SHP77 (cell line): Measurements from ENCODE around the gene MAP3K3.

Source experiments
- DNase-seq, 2 experiments: peaks; one replicate each; lab custom pipeline; 2025; lab: John Stamatoyannopoulos, UW

Gene MAP3K3

DNA sequence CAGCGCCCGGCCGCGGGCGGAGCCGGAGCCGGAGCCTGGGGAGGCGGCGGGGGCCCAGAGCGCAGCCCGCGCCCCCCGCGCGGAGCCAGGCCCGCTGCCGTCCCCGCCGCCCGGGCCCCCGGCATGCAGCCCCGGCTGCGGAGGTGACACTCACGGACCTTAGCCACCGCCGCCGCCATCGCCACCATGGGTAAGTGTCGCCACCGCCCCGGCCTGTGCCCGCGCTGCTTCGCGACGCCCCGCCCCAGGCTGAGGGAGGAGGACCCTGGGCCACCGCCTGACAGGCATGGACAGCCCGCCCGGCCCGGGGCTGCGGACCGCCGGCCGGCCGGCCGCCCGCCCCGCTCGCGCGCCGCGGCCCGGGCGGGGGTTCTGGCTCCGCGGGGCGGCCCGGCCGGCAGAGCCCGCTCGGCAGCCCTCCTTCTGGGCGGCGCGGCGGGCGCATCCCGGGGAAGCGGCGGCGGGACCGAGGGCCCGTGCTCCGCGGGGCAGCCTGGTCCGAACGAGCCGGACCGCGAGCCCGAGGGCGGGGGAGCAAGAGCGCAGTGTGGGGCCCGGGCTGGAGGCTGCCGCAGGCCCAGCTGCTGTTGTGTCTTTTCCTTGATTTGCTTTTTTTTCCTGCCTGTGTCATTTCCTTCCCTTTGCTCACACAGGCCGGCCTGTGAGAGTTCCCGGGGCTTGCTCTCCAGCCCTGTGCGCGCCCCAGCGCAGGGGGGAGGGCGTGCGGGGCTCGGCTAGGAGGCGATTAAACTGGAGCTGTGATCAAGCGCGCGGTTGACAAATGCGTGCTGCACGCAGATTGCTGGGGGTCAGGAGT is 565 bp downstream of the MAP3K3 start:
- DNase-seq = peak; percentile 32 to 47

DNA sequence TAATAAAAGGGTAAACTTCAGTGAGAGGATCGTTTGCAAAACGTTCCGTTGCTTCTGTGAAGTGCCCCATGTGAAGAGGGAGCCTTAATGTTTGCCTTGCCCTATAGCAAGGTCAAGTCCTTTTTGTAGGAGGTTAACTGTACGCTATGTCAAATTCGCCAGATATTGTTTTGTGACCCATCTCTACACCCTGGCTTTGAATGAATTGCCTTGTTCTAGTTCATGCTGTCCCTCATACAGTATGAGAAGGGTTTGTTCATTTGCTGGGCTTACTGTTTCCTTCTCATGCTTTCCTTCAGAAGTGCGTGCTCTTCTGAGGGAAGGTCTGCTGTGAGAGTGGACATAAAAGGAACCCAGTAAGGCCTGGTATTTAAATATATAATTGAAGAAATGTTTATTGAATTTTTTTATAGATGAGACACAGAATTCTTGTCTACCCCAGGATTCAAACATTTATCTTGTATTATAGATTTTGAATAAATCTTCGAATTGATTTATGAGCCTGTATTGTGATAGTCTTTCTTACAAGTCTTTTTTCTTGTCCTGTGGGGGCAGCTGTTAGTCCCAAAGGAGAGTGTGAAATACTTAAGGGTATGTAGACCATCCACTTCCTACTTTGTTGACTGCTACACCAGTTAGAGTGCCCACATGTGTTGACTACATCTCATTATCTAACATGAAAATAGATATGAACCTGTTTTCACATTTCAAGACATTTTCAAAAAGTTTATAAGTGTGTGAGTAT is 1.7 kb downstream of the MAP3K3 start:
- no peak for DNase-seq

DNA sequence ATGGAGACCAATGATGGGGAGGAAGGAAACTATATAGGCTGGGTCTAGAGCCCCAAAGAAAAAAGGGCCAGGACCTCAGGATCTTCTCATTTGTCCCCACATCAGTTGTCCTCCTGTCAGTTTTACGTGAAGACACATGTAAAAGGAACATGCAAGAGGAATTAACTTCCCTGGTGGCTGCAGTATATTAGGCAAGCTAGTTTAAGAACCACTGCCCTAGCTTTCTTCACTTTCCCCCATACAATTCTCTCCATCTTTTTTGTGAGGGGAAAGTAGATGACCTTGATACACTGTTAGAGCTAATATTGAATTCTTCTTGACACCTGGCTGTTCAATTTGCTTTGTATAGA is 2.3 kb downstream of the MAP3K3 start:
- no peak for DNase-seq

DNA sequence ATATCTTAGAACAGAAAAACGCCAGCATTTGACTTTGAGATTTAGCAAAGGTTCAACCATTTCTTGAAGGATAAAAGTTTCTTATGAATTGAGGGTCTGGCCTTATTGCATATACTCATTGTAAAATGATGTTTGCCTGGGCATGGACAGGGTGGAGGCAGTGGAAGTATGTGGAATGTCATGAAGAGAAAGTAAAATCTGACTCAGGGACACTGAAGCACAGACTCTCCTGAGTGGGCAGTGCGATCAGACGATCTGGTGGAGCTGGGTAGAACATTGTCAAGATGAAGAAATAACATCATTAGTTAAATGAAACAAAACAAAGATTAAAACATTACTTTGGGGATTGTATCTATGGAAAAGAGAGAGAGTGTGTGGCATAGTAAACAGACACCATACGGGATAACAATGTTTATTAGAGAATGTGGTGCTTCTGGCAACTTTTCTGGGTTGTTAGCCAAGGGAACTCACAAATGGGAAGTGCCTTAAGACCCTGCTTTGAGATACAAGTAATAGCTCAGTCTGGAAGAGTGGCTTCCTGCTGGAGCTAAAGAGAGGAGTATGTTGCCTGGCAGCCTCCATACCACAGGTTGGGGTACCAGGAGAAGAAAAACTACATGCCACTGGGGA is 4.4 kb downstream of the MAP3K3 start:
- no peak for DNase-seq

DNA sequence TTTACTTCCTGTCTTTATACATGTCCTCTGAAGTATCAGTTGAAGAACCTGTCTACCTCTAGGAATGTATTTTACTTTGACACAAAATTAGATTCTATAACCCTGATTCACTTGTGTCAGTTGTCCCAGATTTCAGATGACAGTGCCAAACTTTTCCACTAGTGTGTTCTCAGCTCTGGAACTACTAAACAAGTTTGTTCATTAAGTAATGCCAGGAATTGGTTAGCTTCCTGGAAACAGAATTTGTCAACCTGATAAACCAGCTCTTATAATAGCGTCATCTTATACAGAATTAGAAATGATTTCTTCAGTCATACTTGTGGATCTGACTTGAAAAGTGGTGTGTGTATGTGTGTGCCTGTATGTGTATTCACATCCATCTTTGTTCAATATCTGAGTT is 7.4 kb downstream of the MAP3K3 start:
- no peak for DNase-seq

DNA sequence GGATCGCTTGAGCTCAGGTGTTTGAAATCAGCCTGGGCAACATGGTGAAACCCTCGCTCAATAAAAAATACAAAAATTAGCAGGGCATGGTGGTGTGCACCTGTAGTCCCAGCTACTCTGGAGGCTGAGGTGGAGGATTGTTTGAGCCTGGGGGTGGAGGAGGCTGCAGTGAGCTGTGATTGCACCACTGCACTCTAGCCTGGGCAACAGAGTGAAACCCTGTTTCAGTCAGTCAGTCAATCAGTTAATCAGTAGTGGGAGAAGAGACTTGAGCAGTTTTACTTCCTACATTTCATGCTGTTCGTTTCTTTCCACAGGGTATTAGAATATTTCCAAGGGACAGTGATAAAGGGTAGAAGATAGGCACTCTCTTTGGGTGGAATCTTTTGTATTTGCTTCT is 8.8 kb downstream of the MAP3K3 start:
- no peak for DNase-seq

DNA sequence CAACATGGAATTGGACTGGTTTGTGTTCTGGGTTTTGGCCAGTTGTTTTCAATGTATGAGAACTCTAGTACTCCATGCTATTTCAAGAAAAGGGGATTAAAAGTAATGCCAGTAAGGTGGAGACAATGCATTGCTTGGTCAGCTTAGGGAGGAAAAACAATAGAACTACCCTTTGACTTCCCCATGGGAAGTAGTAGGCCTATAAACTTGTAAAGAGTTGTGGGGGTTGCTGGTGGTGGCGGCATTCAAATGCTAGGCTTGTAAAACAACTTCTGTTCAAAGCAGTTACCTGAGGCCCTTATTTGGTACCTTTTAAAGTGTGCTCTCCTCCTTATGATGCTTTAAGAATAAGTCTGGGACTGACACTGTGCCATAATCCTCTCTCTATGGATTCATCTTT is 9.4 kb downstream of the MAP3K3 start:
- DNase-seq = no peak

DNA sequence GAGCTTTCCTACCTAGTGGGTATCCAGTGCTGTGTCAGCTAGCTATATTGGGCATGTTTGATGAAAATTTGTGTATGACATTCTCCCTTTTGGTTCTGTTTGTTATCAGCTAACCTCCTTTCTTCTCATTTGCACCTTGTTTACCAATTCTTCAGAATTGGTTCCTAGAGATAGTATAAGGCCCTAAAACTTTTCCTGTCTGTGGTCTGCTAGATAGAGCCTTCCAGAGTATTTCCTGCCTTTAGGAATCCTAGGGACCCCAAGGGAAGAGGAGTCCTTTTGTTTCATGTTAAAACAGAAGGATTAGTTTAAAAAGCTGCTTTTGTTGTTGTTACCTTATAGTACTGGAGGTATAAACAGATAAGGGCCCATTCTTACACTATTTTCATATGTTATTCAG is 11.5 kb downstream of the MAP3K3 start:
- DNase-seq = no peak

DNA sequence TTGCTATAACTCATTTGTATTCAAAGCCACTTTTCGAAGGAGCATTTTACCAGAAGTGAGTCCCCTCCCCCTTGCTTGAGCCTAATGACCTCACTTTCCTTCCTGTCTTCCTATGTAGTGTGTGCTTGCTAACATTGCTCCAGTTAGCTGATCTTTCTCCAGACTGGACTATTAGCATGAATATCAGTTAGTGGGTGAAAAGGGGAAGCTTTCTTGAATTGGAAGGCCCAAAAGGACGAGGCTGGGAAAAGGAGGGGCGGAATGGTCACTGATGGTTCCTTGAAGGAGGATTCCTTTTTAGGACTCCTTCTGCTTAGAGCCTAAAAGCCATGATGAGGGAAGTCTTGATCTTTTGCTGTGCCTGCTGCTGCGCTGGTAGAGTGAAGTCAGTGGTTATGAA is 11.9 kb downstream of the MAP3K3 start:
- DNase-seq = no peak

DNA sequence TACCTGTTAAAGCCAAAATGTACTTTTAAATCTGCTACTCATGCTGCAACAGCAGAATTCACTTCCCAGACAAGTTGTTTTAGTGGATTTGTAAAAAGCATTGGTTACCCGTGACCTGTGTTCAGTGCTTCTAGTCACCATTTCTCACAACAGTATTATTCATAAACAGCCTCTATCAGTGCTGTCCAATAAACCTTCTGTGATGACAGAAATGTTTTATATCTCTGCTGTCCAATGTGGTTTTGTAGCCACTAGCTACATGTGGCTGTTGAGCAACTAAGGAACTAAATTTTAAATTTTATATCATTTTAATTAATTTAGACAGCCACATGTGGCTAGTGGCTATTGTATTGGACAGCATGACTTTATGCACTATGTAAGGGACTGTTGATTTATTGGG is 12.6 kb downstream of the MAP3K3 start:
- no peak for DNase-seq

DNA sequence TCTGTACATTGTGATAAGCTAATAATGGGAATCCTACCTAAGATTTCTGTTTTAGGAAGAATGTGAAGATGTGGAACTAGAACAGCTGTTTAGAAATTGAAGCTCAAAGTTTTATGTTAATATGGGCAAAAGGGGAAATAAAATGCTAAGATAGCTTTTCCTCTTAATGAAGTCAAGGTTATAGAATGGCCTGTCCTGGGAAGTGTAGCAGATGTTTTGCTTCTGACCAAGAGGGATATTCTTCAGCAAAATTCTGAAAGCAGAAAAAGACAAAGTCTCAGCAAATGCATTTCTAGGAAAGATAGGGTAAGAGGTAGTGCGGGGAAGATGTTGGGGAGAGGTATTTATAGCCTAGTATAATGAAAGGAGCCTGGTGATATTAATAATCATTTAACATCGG is 13.1 kb downstream of the MAP3K3 start:
- no peak for DNase-seq

DNA sequence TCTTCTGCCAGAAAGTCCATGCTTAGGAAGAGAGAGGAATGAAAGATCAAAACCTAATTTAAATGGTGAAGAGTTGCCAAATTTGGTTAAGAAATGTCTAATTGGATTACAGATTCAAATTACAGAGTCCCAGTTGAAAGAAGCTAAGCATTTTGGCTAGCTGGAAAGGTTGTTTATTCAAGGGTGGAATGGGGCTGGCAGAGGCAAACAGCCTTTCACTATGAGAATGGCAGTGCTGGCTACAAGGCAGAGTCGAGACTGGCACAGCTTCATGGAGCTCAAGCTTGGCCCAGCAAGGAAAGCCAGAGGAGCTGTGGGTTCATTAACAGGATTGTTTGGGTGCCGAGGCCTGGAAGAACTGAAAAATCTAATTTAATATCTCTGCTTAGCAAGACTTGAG is 13.6 kb downstream of the MAP3K3 start:
- DNase-seq = no peak

DNA sequence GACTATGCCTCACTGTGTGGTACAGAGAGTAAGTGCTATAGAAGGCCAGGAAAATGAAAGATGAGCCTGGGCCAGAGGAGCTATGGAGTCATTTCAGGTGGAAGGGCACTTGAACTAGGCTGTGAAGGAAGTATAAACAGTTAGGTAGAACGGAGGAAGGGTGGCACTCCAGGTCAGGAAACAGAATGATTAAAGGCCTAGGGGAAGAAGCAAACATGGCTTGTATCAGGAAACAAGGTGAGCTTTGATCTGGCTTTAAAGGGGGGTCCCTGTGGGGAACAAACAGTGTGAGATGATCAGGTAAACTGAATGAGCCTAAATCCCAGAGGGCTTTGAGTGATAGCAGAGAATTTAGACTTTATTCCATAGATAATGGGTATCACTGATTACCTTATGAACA is 16.9 kb downstream of the MAP3K3 start:
- DNase-seq = no peak

DNA sequence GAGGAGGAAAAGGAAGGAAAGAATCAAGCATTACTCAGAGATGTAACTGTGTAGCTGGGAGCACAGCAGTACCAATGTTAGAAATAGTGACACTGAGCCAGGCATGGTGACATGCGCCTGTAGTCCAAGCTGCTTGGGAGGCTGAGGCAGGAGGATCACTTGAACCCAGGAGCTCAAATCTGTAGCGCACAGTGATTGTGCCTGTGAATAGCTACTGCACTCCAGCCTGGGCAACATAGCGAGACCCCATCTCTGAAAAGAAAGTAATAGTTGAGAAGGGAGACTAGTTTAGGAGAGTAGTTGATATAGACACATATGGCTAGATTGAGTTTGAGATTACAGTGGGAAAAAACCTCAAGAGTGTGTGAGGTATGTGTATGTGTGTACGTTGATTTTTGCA is 17.8 kb downstream of the MAP3K3 start:
- no peak for DNase-seq

DNA sequence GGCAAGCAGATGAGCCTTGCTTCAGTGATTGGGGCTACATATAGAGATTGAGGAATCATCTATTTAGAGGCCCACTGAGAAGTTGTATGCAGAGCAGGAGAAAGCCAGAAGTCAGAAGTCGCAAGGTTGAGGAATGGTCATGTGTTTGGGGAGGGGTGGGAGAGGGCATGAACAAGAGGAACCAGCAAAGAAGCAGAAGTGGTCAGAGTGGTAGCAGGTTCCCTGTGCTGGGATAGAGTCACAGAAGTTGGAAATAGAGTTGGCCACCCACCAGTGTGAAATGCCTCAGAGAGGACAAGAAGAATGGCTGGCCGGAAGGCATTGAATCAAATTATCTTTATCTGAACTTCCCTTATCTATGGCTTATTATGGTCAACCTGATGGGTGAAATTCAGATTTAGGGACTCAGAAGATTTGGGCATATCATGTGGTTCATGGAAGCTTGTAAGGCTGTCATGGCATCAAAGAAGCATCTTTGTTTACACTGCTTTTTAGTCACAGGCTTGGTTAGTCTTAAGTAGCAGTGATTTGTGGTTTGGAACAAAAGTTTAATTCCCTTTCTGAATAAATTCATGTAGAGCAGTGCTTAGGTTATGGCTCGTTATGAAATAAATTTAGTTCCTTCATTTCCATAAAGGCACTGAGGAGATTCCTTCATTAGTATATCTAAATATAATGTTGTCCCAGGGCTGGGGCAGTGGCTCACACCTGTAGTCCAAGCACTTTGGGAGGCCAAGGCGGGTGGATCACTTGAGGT is 19.7 kb downstream of the MAP3K3 start:
- DNase-seq = no peak

DNA sequence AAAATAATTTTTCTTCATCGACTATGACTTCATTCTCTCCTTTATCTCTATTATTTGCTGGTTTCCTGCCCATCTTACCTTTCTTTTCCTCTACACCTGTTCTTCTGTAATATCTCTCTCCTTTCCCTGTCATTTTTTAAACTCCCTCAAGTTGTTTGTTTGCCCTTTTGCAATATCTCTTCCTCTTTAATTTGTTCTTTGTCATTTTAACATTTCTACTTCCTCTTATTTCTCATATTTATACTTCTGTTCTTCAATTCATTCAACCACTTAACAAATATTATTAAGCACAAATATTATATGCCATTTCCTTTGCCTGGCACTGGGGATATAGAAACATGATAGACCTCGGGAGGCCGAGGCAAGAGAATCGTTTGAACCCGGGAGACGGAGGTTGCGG is 22.6 kb downstream of the MAP3K3 start:
- no peak for DNase-seq

DNA sequence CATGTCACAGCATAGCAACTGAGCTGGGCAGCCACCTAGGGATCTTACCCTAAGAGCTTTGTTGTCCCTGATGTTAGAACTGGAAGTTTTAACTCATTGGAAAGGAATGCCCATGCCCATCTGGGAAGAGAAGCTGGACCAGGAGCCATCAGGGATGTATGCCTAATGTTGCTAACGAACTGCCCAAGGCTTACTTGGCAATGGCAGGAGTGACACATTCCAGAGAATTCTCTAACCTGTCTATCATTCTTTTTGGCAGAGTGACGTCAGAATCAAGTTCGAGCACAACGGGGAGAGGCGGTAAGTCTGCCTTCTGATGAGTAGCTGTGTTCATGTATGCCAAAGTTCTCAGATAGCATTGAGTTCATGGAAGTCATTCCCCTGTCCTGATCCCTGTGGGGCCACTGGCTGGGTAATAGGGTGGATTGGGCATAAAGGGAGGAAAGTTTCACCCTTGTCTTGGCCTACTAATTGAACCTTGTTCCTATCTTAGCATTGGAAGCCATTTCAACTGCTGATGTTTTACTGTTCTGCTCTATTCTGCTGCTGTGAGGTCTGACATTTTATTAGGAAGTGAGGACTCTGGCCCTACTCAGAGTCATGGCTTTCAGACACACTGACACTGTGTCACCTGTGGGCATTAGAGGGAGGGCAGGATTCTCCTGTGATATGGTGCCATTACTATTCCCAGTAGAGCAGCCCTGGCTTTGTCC is 23.7 kb downstream of the MAP3K3 start:
- DNase-seq = no peak

DNA sequence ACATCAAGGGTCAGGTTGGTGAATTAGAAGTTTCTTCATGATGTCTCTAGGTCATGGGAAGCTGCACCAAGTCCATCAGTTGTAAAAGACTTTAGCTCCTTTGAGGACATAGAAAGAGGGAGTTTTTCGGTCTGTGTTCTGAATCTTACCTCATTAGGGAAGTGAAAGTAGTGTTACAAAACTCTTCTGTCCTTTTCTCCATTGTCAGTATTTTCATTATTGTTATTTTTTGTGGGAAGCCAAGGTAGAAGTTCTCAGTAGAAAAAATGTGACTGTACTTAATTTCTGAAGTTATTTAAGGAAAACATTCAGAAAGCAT is 24.2 kb downstream of the MAP3K3 start:
- DNase-seq = no peak

DNA sequence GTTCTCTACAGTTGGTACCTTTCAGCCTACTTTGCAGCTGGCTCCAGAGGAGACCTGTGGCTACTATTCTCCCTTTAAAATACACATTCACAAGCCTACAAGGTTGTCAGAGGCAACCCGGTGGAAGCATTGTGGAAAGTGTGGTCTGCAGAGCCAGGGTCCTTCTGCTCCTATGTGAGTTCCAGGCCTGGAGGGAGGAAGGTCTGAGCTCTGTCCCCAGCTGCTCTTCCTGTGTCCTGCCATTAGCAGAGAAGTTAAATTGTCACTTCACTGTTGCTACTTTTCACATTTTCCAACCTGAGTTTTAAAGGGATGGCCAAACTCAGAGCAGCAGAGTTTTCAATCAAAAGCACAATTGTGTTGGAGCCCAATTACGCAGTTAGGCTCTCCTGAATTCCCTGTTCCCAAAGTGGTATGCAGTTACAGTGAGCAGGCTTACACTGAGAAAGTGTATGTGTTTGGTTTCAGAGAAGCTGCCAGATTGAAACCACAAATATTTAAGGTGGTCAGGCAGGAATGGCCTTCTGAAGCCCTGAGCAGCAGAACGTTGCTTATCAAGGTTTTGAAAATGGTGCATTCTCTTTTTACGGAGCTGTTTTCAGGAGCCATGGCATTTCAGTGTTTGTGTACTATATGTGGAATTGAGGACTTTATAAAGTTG is 25.0 kb downstream of the MAP3K3 start:
- DNase-seq = no peak

DNA sequence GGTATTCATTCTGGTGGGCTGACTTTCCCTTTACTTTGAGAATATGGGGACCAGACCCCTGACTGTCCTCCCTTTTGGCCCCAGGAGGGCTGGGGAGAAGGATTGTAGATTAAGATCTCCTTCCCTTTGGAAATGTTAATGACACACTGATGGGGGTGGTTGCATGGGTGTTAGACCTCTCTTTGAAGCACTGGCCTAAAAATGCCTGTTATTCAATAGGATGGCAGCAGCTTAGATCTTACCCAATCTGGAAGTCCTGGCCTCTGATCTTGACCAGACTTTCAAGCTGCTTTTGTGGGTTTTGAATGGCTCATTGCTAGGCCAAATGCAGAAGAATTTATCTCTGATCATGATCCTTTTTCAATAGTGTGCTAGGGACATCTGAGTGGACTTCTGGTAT is 25.7 kb downstream of the MAP3K3 start:
- no peak for DNase-seq

DNA sequence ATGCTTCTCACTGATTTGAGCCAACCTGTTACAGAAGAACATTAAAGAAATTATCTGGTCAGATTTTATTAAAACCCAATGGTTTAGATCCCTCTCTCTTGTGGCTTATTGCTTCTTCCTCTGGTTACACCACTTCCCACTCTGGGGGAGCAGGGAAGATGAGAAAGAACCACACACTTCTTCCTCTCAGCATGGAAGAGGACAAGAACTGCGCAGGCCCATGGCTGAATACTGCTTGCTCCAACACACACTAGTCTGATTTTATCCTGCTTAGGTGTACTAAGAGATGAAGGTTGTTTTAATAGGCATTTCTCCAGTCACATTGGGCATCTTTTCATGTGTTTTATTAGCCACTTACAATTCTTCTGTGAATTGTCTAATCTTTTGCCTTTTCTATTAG is 27.6 kb downstream of the MAP3K3 start:
- DNase-seq = no peak

DNA sequence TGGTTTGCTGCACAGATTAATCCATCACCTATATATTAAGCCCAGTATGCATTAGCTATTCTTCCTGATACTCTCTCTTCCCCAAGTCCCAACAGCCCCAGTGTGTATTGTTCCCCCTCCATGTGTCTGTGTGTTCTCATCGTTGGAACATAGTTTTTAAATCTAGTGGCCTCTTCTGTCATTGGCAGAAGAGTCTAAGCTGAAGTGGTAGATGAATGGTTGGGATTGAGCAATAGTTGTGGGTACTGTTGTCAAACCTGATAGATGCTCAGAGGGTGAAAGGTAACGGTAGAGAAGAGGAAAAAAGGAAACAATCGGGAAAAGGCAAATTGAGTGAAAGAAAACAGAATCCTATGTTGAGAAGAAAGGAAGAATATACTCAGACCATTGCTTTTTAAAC is 29.9 kb downstream of the MAP3K3 start:
- no peak for DNase-seq
